Effector memory CD4-positive, alpha-beta T cell (primary cell): ENCODE data around the gene NBR1.

Experiments used
- DNase-seq, 3 donors: peaks; one replicate each; pipeline ENCODE4 v3.0.0-alpha.2; 2020
- H3K27ac ChIP-seq: 2 replicates; pipeline ENCODE4 v1.7.0; 2013; ENCODE audit warnings: mild to moderate bottlenecking, low read length, moderate library complexity; ENCODE audit not compliant: insufficient read depth, poor library complexity, severe bottlenecking
- H3K27me3 ChIP-seq: replicated peaks from 2 replicates; pipeline ENCODE4 v1.7.0; 2013; ENCODE audit warnings: mild to moderate bottlenecking, low read length; ENCODE audit not compliant: insufficient read depth, control insufficient read depth, poor library complexity, severe bottlenecking
- H3K36me3 ChIP-seq: 2 replicates; pipeline ENCODE4 v1.7.0; 2013; ENCODE audit warnings: mild to moderate bottlenecking, low read length, moderate library complexity; ENCODE audit not compliant: control insufficient read depth, insufficient read depth
- H3K4me1 ChIP-seq: 2 replicates; pipeline ENCODE4 v1.7.0; 2013; ENCODE audit warnings: low read length, mild to moderate bottlenecking; ENCODE audit not compliant: control insufficient read depth, insufficient read depth, poor library complexity, severe bottlenecking
- H3K4me3 ChIP-seq: 2 replicates; pipeline ENCODE4 v1.7.0; 2013; ENCODE audit warnings: low read length, low read depth, mild to moderate bottlenecking; ENCODE audit not compliant: insufficient read depth, poor library complexity, severe bottlenecking
- H3K9me3 ChIP-seq: 2 replicates; pipeline ENCODE4 v1.7.0; 2013; ENCODE audit warnings: mild to moderate bottlenecking, low read length, moderate library complexity; ENCODE audit not compliant: control insufficient read depth

NBR1 gene

DNA sequence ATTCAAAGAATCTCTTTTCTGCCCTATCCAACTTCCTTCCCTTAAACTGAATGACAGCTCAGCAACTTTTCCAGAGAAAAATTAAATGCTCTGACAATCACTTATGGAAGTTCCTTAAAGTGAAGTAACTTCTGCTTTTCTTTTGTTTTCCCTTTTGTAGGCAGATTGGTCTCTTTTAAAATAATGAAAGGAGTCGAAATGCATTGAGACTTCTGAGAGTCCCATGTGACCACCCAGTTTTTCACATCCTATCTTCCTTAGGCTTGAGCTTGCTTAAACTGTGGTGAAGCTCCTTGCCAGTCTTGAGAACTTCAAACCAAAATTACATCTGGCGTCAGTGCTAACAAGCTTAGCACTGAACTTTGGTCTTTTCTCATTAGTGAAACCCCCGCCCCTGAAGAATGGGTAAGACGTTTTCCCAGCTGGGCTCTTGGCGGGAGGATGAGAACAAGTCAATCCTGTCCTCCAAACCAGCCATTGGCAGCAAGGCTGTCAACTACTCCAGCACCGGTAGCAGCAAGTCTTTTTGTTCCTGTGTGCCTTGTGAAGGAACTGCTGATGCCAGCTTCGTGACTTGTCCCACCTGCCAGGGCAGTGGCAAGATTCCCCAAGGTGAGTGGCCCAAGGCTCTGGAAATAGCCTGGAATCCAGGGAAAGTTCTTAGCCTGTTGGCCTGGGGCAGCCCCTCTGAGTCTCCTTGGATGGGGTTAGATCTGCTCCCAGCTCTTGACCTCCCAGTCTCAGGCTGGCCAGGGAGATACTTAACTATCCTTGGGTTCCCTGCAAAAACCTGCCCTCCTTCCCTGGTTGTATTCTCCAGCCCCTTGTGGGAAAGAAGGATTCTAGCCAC is 41.9 kb downstream of the NBR1 start:
- Histone ChIP-seq H3K27me3 (no peaks in the 10 kb centered on the region), H3K27ac (peak overlapping the region; percentile 79), H3K4me3 (peak overlapping the region; percentile 79), H3K36me3 (peaks cover 11% of the 10 kb centered on the region), H3K4me1 (peaks cover 10% of the 10 kb centered on the region), H3K9me3 (no peaks in the 10 kb centered on the region)
- no peak for DNase-seq

DNA sequence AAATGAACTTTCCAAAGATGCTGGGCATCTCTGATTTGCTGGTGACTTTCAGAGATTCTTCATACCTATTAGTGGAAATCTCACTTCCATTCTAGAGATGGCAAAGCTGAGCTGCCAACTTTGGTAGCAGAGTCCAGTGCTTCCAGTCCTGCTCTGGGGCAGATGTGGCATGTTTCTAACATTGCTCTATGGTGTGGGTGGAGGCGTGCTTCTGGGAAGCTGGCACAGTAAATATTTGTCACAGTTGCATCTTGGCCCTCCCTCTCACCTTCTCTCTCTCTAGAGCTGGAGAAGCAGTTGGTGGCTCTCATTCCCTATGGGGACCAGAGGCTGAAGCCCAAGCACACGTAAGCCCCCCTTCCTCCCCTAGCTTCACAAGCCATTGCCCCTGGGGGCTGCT is 42.5 kb downstream of the NBR1 start:
- H3K27me3 ChIP-seq: no peaks in the 10 kb centered on the region
- no peaks in the 10 kb centered on the region for H3K9me3 ChIP-seq
- no peak for DNase-seq
- H3K4me1 ChIP-seq: peaks cover 10% of the 10 kb centered on the region
- no peak overlapping the region for H3K4me3 ChIP-seq
- H3K27ac ChIP-seq: no peak overlapping the region
- peaks cover 11% of the 10 kb centered on the region for H3K36me3 ChIP-seq

DNA sequence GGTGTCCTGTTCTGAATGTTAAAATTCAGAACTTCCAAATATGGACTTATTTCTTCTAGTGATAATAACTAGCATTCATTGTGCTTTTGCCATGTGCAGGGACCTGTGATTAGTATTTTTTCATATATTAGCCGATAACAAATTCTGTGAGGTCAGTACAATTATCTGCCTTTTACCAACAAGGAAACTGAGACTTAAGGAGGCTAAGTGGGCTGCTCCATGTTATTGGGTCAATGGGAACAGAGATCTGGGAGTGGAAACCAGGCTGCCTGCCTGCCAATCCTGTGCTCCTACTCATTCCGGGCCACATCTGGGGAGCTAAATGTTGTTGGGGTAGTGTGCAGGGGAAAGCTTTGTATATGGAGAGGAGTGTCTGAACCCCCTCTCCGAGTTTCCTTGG is 44.3 kb downstream of the NBR1 start:
- Histone ChIP-seq H3K27me3 (no peaks in the 10 kb centered on the region), H3K4me1 (peaks cover 10% of the 10 kb centered on the region), H3K27ac (no peak overlapping the region), H3K36me3 (peaks cover 11% of the 10 kb centered on the region), H3K4me3 (no peak overlapping the region), H3K9me3 (no peaks in the 10 kb centered on the region)
- DNase-seq: no peak

DNA sequence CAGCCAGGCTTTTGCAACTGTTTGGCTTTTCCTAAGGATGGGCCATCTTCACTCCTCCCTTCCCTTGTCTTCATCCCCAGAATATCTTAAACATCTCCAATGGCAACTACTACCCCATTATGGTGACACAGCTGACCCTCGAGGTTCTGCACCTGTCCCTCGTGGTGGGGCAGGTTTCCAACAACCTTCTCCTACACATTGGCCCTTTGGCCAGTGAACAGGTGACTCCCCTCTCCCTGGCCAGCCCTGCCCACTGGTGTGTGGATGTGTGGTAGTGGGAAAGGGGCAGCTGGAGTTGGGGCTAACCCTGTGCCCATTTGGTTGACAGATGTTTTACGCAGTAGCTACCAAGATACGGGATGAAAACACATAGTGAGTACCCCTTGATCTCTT is 45.4 kb downstream of the NBR1 start:
- H3K27me3 ChIP-seq: no peaks in the 10 kb centered on the region
- H3K4me3 ChIP-seq: no peak overlapping the region
- DNase-seq: no peak
- peaks cover 5% of the 10 kb centered on the region for H3K4me1 ChIP-seq
- no peaks in the 10 kb centered on the region for H3K9me3 ChIP-seq
- peaks cover 11% of the 10 kb centered on the region for H3K36me3 ChIP-seq
- H3K27ac ChIP-seq: no peak overlapping the region

DNA sequence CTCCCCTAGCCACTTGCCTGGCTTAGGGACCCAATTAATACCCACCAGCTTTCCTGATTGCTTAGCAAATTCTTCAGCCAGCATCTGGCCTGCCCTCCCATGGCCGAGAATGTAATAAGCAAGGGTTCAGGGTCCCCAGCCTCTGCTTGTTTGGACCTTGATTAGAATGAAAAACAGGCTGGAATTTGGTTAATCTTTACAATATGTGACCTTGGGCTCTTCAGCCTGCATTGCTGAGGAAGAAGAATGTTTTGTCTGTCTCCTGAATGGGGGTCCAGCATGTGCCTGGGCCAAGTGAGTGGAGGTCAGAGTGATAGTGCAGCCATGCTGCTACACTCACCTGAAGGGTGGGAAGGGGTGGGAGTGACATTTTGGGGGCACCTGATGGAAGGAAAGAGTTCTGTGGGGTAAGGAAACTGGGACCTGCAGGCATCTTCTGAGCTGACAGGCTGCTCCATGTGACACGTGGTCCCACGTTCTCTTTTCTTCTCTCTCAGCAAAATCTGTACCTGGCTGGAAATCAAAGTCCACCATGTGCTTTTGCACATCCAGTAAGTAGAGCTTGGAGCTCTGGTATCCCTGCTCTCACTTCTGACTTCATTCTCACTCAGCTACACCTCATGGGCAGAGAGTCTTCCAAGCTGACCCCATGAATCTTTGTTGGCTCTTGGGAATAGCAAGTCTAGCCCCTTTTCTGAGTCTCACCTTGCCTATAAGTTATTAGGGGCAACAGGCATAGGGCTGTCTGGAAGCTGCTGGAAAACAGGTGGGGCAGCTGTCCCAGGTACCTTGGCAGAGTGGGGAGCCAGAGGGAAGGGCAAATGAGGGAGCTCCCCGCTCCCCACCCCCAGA is 46.0 kb downstream of the NBR1 start:
- no peak overlapping the region for H3K27ac ChIP-seq
- H3K36me3 ChIP-seq: peaks cover 11% of the 10 kb centered on the region
- H3K9me3 ChIP-seq: no peaks in the 10 kb centered on the region
- peaks cover 5% of the 10 kb centered on the region for H3K4me1 ChIP-seq
- no peak for DNase-seq
- no peak overlapping the region for H3K4me3 ChIP-seq
- H3K27me3 ChIP-seq: no peaks in the 10 kb centered on the region

DNA sequence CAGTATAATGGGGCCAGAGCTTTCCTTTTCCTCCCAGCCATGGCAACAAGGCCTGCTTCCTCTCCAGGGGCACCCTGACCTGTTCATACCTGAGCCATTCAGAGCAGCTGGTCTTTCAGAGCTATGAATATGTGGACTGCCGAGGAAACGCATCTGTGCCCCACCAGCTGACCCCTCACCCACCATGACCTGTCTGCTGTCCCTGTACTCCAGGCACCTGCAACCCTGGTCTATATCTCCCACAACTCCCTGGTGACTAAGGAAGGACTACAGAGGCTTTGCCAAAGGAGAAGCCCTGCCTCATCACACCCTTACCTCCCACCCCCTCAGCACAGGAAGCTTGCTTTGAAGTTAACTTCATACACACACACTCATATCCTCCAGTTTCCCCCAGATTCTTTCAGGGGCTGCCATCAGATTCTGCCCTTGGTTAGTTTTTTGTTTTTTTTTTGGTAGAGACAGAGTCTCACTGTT is 46.6 kb downstream of the NBR1 start:
- Histone ChIP-seq H3K4me1 (no peaks in the 10 kb centered on the region), H3K27ac (no peak overlapping the region), H3K27me3 (no peaks in the 10 kb centered on the region), H3K9me3 (no peaks in the 10 kb centered on the region), H3K4me3 (no peak overlapping the region), H3K36me3 (peaks cover 11% of the 10 kb centered on the region)
- no peak for DNase-seq

DNA sequence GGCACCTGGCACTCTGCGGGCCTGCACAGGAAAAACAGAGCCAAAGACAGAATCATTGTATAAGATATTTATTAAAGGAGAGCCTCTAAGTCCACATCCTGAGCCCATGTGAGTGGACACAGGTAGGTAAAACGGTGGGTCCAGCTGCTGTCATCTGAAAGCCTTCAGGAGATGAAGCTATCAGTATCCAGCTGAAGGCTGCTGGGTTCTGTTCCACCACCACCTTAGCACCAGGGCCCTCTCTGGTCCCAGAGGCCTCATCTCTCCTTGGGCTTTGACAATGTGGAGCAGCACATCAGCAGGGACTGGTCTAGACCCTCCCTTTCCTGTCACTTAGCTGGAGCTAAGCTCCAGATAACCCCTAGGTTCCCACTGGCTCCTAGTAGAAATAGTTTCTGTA is 48.0 kb downstream of the NBR1 start:
- Histone ChIP-seq H3K36me3 (peaks cover 11% of the 10 kb centered on the region), H3K27ac (no peak overlapping the region), H3K4me1 (no peaks in the 10 kb centered on the region), H3K4me3 (no peak overlapping the region), H3K9me3 (no peaks in the 10 kb centered on the region), H3K27me3 (no peaks in the 10 kb centered on the region)
- no peak for DNase-seq

DNA sequence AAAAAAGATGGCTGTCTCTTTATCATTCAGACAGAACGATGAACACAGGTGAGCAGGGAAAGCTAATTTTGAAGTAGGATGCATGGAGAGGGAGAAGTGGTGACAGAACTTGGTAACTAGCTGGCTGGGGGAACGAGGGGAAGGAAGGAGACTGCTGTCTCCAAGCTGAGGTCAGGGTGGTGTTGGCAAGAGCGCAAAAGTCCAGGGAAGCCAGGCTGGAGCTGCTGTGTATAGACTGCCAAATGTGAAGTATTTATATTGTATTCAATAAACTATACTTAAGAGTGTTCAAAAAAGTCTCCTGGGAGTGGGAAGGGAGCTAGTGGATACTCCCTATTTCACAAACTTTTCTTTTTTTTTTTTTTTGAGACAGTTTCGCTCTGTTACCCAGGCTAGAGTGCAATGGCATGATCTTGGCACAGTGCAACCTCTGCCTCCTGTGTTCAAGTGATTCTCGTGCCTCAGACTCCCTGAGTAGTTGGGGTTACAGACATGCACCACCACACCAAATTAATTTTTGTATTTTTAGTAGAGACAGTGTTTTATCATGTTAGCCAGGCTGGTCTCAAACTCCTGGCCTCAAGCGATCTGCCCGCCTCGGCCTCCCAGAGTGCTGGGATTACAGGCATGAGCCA is 48.8 kb downstream of the NBR1 start:
- H3K27ac ChIP-seq: no peak overlapping the region
- no peaks in the 10 kb centered on the region for H3K27me3 ChIP-seq
- no peaks in the 10 kb centered on the region for H3K9me3 ChIP-seq
- peaks cover 11% of the 10 kb centered on the region for H3K36me3 ChIP-seq
- H3K4me3 ChIP-seq: no peak overlapping the region
- H3K4me1 ChIP-seq: no peaks in the 10 kb centered on the region
- DNase-seq: no peak

DNA sequence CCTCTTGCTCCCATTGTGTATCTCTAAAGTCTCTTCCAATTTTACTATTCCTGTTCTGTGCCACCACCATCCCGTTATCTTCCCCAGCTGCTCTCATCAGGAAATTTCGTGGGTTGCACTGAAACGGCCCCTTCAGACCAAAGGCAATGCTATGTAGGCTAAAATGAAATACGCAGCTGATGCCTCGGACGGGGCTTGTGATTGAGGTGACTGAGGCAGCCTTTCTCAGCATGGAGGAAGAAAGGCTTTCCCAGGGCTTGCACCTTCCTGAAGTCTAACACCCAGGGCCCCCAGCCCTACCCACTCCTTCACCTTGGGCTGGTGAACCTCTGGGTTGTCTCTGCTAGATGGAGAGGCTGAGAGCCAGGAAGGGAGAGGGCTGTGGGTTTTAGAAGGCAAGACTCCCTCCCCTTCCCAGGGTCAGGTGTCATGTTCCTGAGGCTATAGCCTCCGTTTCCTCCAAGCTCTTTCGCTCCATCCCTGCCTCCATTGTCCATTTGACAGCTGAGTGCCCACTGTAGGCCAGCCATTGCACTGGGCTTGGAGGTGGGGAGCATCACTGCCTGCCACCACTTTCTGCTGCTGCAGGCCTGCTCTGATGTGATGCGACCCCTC is 49.6 kb downstream of the NBR1 start:
- no peak for DNase-seq
- Histone ChIP-seq H3K9me3 (no peaks in the 10 kb centered on the region), H3K36me3 (peaks cover 11% of the 10 kb centered on the region), H3K27ac (no peak overlapping the region), H3K4me3 (no peak overlapping the region), H3K27me3 (no peaks in the 10 kb centered on the region), H3K4me1 (no peaks in the 10 kb centered on the region)
